ENCODE data around the gene BHMT2. TPM values are rescaled to one million over a fixed set of nuclear protein-coding genes. Genes with fewer than 3 reads are reported as not detected.
A peak's percentile ranks its signal among the peaks of the same experiment; 100 is the strongest.

The BHMT2 gene
- total RNA-seq, 1 donor: 34.5 TPM

- H3K4me3 ChIP-seq (ENCODE audit: low read depth, low read length): no peak overlapping the region
- no peak for DNase-seq (ENCODE audit: low read depth)
- no peak for TF ChIP-seq CTCF (IDR thresholded peaks at IDR 0.05; ENCODE audit: insufficient read depth, low read depth, low read length)
These were observed 24.2 kb downstream of the BHMT2 start for GRCh38 chr5:79093762-79094161.

- no peak overlapping the region for H3K4me3 ChIP-seq (ENCODE audit: low read depth, low read length)
- TF ChIP-seq CTCF (IDR thresholded peaks at IDR 0.05; ENCODE audit: insufficient read depth, low read depth, low read length): no peak
- no peak for DNase-seq (ENCODE audit: low read depth)
These were observed 36.3 kb downstream of the BHMT2 start for GRCh38 chr5:79105868-79106267.

GRCh38 chr5:79107020-79107796 lies 37.6 kb downstream of the BHMT2 start:
- H3K4me3 ChIP-seq (ENCODE audit: low read depth, low read length): no peak overlapping the region
- no peak for TF ChIP-seq CTCF (IDR thresholded peaks at IDR 0.05; ENCODE audit: insufficient read depth, low read depth, low read length)
- peak; percentile 58 for DNase-seq (ENCODE audit: low read depth)

GRCh38 chr5:79108086-79108485 lies 38.5 kb downstream of the BHMT2 start:
- H3K4me3 ChIP-seq (ENCODE audit: low read depth, low read length): no peak overlapping the region
- no peak for DNase-seq (ENCODE audit: low read depth)
- no peak for TF ChIP-seq CTCF (IDR thresholded peaks at IDR 0.05; ENCODE audit: insufficient read depth, low read depth, low read length)

GRCh38 chr5:79108792-79109191 lies 39.2 kb downstream of the BHMT2 start:
- no peak overlapping the region for H3K4me3 ChIP-seq (ENCODE audit: low read depth, low read length)
- no peak for DNase-seq (ENCODE audit: low read depth)
- no peak for TF ChIP-seq CTCF (IDR thresholded peaks at IDR 0.05; ENCODE audit: insufficient read depth, low read depth, low read length)

- TF ChIP-seq CTCF (IDR thresholded peaks at IDR 0.05; ENCODE audit: insufficient read depth, low read depth, low read length): peak; percentile 46
- no peak for DNase-seq (ENCODE audit: low read depth)
- H3K4me3 ChIP-seq (ENCODE audit: low read depth, low read length): no peak overlapping the region
These were observed 40.2 kb downstream of the BHMT2 start for GRCh38 chr5:79109527-79110492.

Measured in fibroblast of villous mesenchyme (primary cell).